H1 (cell line): ENCODE measurements around the gene PTPN22.

Experiments
- BACH1 ChIP-seq: IDR thresholded peaks from 2 replicates; pipeline ENCODE4 v1.6.1; 2012; ENCODE audit warnings: low read length, improper control_type of control experiment
- CEBPB ChIP-seq: IDR thresholded peaks from 2 replicates; pipeline ENCODE4 v1.6.1; 2012; ENCODE audit warnings: low read depth, low read length
- EP300 ChIP-seq, 2 experiments: IDR thresholded peaks; 1 replicate in 1 of 2; 2 replicates in 1 of 2; pipeline ENCODE4 v1.6.1; 2011 to 2012; ENCODE audit warnings: low read depth in 2 of 2, low read length in 2 of 2, mild to moderate bottlenecking in 2 of 2, borderline replicate concordance in 1 of 2, inconsistent platforms in 1 of 2, moderate library complexity in 1 of 2
- POLR2A ChIP-seq, 2 experiments: IDR thresholded peaks; 1 replicate in 1 of 2; 2 replicates in 1 of 2; pipeline ENCODE4 v1.6.1; 2011; ENCODE audit warnings: low read depth in 2 of 2, low read length in 2 of 2, mild to moderate bottlenecking in 2 of 2; ENCODE audit errors: control extremely low read depth in 1 of 2
- POLR2AphosphoS5 ChIP-seq: IDR thresholded peaks from 2 replicates; pipeline ENCODE4 v1.6.1; 2011; ENCODE audit warnings: low read depth, low read length
- RAD21 ChIP-seq, 2 experiments: IDR thresholded peaks in 1 of 2; conservative IDR thresholded peaks in 1 of 2; 2 replicates each; pipeline ENCODE4 v1.6.1; 2011; ENCODE audit warnings: low read depth in 2 of 2, low read length in 2 of 2, improper control_type of control experiment in 1 of 2, inconsistent platforms in 1 of 2, mild to moderate bottlenecking in 1 of 2, moderate library complexity in 1 of 2
- SIN3A ChIP-seq, 2 experiments: IDR thresholded peaks in 1 of 2; conservative IDR thresholded peaks in 1 of 2; 2 replicates each; pipeline ENCODE4 v1.6.1; 2011 to 2012; ENCODE audit warnings: low read length in 2 of 2, improper control_type of control experiment in 1 of 2, low read depth in 1 of 2, mild to moderate bottlenecking in 1 of 2
- SP1 ChIP-seq: IDR thresholded peaks from 2 replicates; pipeline ENCODE4 v1.6.1; 2011; ENCODE audit warnings: low read depth, low read length
- TAF1 ChIP-seq: IDR thresholded peaks from 2 replicates; pipeline ENCODE4 v1.6.1; 2011; ENCODE audit warnings: mild to moderate bottlenecking, low read depth, low read length
- TEAD4 ChIP-seq: IDR thresholded peaks from 2 replicates; pipeline ENCODE4 v1.6.1; 2012; ENCODE audit warnings: low read depth, low read length, inconsistent platforms, mixed read lengths
- TF ChIP-seq, protein P1 (sequence below), 3 experiments: IDR thresholded peaks; 1 replicate in 2 of 3; 2 replicates in 1 of 3; pipeline versions ENCODE4 v1.5.1 to v1.6.1; 2011; ENCODE audit warnings: low read length in 3 of 3, mild to moderate bottlenecking in 3 of 3, inconsistent platforms in 2 of 3, low read depth in 1 of 3, moderate library complexity in 1 of 3; ENCODE audit not compliant: insufficient read depth in 1 of 3; ENCODE audit errors: control extremely low read depth in 1 of 3
- TF ChIP-seq, protein P2 (sequence below): IDR thresholded peaks from 2 replicates; pipeline ENCODE4 v1.6.1; 2012; ENCODE audit warnings: inconsistent platforms
- TF ChIP-seq, protein P3 (sequence below): IDR thresholded peaks from 2 replicates; pipeline ENCODE4 v1.6.1; 2011; ENCODE audit warnings: low read length, improper control_type of control experiment

DNA sequence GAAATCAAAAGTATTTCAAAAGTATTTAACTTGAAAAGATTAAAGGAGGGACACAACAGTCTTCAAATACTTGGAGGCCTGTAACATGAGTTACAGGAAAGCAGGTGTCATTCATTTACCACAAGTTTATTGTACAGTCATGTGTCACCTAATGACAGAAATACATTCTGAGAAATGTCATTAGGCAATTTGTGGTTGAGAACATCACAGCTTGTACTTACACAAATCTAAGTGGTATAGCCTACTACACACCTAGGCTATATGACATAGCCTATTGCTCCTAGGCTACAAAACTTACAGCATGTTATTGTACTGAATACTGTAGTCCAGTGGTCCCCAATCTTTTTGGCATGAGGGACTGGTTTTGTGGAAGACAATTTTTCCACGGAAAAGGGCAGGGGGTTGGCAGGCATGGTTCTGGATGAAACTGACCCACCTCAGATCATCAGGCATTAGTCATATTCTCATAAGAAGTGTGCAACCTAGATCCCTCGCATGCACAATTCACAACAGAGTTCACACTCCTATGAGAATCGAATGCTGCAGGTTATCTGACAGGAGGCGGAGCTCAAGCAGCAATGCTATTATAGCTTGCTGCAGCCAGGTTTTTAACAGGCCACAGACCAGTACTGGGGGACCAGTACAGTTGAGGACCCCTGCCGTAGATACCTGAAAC lies 87.3 kb downstream of the PTPN22 start:
- no peak for TF ChIP-seq TAF1
- TF ChIP-seq RAD21 (IDR thresholded peaks at IDR 0.05 in 1 of 2, conservative IDR thresholded peaks at IDR 0.05 in 1 of 2; ENCODE audit: low read depth in 2 of 2, low read length in 2 of 2) = no peak
- TF ChIP-seq, protein P1, sequence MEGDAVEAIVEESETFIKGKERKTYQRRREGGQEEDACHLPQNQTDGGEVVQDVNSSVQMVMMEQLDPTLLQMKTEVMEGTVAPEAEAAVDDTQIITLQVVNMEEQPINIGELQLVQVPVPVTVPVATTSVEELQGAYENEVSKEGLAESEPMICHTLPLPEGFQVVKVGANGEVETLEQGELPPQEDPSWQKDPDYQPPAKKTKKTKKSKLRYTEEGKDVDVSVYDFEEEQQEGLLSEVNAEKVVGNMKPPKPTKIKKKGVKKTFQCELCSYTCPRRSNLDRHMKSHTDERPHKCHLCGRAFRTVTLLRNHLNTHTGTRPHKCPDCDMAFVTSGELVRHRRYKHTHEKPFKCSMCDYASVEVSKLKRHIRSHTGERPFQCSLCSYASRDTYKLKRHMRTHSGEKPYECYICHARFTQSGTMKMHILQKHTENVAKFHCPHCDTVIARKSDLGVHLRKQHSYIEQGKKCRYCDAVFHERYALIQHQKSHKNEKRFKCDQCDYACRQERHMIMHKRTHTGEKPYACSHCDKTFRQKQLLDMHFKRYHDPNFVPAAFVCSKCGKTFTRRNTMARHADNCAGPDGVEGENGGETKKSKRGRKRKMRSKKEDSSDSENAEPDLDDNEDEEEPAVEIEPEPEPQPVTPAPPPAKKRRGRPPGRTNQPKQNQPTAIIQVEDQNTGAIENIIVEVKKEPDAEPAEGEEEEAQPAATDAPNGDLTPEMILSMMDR (IDR thresholded peaks at IDR 0.05; ENCODE audit: control extremely low read depth in 1 of 3, insufficient read depth in 1 of 3, low read depth in 1 of 3, low read length in 3 of 3) = no peak
- TF ChIP-seq SIN3A (conservative IDR thresholded peaks at IDR 0.05 in 1 of 2, IDR thresholded peaks at IDR 0.05 in 1 of 2; ENCODE audit: low read depth in 1 of 2, low read length in 2 of 2) = no peak
- TF ChIP-seq EP300 (IDR thresholded peaks at IDR 0.05; ENCODE audit: borderline replicate concordance in 1 of 2, low read depth in 2 of 2, low read length in 2 of 2) = no peak
- TF ChIP-seq SP1 = no peak
- TF ChIP-seq TEAD4 = no peak
- TF ChIP-seq POLR2A (IDR thresholded peaks at IDR 0.05; ENCODE audit: control extremely low read depth in 1 of 2, low read depth in 2 of 2, low read length in 2 of 2) = no peak
- TF ChIP-seq, protein P2, sequence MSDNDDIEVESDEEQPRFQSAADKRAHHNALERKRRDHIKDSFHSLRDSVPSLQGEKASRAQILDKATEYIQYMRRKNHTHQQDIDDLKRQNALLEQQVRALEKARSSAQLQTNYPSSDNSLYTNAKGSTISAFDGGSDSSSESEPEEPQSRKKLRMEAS = no peak
- TF ChIP-seq POLR2AphosphoS5 = no peak
- no peak for TF ChIP-seq CEBPB
- no peak for TF ChIP-seq BACH1
- TF ChIP-seq, protein P3, sequence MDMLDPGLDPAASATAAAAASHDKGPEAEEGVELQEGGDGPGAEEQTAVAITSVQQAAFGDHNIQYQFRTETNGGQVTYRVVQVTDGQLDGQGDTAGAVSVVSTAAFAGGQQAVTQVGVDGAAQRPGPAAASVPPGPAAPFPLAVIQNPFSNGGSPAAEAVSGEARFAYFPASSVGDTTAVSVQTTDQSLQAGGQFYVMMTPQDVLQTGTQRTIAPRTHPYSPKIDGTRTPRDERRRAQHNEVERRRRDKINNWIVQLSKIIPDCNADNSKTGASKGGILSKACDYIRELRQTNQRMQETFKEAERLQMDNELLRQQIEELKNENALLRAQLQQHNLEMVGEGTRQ = no peak
